HG02642 (cell line): Measurements from ENCODE around the gene ERVW-1.
"Not testable (repeated sequence)": the region's sequence is repeated elsewhere in the genome, so short reads cannot be mapped to it uniquely, and the experiment has no call there.

Source experiments
- ATAC-seq: cut with Tn5 transposase; IDR thresholded peaks from one replicate; pipeline ENCODE4 v1.9.1; 2021; ENCODE audit warnings: mild to moderate bottlenecking; ENCODE audit not compliant: unreplicated experiment, poor library complexity

Gene ERVW-1, protein sequence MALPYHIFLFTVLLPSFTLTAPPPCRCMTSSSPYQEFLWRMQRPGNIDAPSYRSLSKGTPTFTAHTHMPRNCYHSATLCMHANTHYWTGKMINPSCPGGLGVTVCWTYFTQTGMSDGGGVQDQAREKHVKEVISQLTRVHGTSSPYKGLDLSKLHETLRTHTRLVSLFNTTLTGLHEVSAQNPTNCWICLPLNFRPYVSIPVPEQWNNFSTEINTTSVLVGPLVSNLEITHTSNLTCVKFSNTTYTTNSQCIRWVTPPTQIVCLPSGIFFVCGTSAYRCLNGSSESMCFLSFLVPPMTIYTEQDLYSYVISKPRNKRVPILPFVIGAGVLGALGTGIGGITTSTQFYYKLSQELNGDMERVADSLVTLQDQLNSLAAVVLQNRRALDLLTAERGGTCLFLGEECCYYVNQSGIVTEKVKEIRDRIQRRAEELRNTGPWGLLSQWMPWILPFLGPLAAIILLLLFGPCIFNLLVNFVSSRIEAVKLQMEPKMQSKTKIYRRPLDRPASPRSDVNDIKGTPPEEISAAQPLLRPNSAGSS

GRCh38 chr7:92477681-92478080 is at the start of gene ERVW-1:
TSS of gene ERVW-1 (minus strand) at chr7:92477946. CDS start at chr7:92470381, 7,565 bp downstream.
- not testable (repeated sequence) for ATAC-seq

GRCh38 chr7:92523110-92523509 is 45.4 kb upstream of the ERVW-1 start:
- no peak for ATAC-seq

- no peak for ATAC-seq
These were observed 42.3 kb upstream of the ERVW-1 start for GRCh38 chr7:92520024-92520423.

- no peak for ATAC-seq
These were observed 39.9 kb upstream of the ERVW-1 start for GRCh38 chr7:92517631-92518030.

DNA sequence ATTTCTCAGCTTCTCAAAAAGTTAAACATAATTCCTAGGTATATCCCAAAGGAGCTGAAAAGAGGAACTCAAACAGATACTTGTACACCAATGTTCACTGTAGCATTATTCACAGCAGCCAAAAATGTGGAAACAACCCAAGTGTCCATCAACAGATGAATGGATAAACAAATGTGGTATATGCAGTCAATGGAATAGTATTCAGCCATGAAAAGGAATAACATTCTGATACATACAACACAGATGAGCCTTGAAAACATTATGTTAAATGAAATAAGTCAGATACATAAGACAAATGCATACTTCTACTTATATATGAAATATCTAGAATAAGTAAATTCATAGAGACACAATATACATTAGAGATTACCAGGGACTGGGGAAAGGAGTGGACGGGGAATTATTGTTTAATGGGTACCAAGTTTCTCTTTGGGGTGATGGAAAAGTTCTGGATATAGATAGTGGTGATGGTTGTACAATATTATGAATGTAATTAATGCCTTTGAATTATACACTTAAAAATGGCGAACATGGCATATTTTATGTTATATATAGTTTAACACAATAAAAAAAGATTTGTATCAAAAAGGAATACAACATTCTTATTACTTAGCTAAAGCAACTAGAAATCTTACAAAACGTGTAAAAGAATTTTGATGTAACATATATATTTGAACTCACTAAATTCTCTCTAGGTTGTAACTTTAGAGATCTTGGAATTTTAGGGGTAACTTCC is 35.6 kb upstream of the ERVW-1 start:
- ATAC-seq: no peak

DNA sequence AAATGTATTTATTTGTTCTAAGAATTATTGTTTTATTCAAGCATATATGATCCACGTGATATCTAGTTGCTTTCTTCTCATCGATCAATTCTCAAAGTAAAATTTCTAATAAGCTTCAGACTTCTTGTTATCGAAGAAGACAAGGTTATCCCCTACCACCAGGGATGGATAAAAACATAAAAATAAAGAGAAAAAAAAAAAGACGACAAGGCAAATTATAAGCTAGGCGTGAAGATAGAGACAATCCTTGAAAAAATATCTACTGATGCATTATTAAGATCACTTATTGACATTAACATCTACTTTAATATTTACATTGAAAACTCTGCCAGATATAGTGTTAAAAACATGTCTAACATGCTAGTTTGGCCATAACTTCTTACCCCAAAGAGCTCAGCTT is 31.2 kb upstream of the ERVW-1 start:
- no peak for ATAC-seq

- ATAC-seq: no peak
These were observed 28.6 kb upstream of the ERVW-1 start for GRCh38 chr7:92506363-92506762.

GRCh38 chr7:92504563-92504962 is 26.8 kb upstream of the ERVW-1 start:
- ATAC-seq: no peak

DNA sequence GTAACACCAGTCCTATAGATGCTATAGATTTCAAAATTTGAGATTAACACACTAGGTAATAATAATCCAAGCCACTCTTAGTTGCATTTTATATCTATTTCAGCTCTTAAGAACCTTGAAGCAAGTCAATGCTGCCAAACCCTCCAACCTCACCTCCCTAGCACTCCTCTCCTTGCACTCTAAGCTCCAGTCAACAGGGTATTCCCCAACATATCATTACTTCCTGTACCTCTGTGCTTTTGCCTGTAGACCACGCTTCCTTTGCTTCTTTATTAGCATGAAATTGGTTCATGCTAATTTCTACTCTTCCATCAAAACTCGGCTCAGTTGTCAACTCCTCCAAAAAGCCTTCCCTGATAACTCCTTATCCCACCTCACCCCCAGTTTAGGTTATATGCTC is 26.0 kb upstream of the ERVW-1 start:
- ATAC-seq: no peak

DNA sequence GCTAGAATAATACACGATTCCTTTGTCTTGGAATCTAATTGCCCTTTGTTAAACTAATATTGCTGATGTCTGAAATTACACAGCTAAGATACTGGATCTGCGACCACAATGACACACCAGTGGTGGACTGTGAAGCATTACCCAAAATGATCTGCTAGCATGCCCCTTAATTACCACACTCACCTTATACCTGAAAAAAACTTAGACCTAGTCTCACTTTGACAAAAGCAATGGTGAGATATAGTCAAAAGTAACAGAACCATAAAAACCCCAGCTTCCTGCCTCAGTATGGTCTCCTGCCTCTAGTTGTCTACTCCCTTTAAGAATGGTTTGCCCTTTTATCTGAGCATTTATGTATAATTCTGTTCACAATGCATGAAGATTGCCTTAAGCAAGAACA is 20.8 kb upstream of the ERVW-1 start:
- no peak for ATAC-seq

DNA sequence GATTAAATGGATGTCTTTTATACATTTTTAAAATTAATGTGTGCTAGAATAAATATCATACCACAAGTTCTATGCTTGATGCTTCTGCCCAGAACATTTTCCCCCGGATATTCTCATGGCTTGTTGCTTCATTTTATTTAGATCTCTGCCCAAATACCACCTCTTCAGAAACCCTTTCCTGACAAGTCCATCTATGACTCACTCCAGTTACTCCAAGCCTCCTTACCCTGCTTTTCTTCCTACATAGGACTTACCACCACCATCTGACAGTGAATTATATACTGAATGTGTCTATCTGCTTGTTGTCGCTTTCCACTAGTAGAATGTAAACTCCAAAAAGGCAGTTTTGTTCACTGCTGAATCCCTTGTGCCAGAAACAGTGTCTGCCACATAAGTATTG is 19.1 kb upstream of the ERVW-1 start:
- ATAC-seq: no peak

DNA sequence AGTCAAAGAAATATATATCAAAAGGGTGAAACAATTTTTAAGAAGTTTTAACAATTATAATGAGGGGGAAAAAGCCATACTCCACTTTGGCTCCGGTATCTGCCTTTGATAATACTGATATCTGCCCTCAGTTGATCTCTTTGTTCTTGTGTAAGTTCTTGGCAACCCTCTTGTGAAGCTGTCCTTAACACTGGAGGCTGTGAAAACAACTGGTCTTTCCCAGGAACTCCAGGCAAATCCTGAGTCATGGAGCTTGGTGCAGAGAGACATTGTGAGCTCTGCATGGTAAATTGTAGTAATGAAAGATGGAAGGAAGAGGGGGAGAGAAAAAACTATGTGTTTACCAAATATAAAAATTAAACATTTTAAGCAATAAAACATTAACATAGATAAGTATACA is 11.9 kb upstream of the ERVW-1 start:
- ATAC-seq: no peak

DNA sequence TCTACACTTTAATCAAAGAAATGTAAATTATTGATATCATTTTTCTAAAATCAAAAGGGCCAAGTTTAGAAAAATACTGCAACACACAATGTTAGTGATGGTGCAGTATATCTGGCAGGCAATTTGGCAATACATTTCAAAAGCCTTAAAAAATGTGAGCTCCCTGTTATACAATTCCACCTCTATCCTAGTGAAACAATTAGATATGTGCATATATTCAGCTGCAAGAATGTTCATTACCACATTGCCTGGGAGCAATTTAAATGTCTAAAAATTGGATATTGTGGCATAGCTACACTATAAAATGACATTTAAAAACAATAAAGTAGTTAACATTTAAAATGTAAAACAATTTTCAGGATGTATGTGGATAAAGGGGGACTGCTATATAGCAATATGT is 10.1 kb upstream of the ERVW-1 start:
- no peak for ATAC-seq

DNA sequence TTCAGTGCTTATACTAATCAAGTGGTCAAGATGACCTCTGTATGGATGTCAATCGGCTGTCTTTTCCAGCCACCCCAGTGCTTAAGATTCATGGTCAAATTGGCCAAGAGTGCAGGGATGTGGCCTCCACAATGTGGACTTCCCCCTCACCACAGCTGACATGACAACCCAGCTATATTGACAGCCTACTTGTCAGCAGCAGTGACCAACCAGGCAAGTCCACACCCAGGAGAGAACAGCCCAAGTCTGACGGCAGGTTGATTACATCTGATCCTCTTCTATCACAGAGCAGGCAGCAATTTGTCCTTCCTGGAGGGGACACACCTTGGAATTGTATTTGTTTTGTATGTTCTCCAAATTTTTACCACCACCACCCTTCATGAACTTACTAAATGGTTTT is 8.2 kb upstream of the ERVW-1 start:
- ATAC-seq: no peak

GRCh38 chr7:92485267-92485892 is 7.6 kb upstream of the ERVW-1 start:
- ATAC-seq: no peak

DNA sequence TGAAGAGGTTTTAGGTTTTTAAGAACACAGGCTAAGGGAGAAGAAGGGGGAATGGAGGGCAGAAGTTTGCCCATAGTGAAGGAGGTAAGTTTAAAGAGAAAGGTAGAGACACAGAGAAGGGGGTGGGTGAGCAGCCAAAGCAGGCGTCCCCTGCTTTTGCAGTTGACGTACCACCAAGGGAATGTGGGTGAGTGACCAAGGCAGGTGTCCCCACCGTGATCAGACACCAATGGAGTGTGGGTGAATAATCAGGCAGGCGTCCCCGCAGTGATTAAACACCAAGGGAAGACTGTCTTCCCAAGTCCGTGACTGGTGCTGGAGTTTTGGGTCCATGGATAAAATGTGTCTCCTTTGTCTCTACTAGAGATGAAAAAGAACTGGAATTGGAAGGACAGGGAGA is 6.5 kb upstream of the ERVW-1 start:
- ATAC-seq: not testable (repeated sequence)

DNA sequence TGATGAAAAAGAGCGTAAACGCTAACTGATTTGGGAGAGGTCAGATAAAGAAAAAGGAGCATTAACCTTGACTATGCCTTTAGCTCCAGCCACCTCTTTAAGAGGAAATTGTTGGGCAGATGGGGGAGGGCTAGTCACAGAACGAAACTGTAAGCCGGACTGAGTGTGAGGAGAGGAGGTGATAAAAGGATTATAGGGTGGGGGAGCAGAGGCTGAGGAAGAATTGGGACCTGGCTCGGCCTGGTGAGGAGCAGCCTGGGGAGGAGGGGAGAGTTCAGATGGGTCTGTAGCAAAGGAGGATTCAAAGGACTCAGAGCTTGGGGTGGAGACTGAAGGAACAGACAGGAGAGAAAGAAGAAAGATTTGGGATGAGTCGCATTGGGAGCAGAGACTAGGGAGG is 5.9 kb upstream of the ERVW-1 start:
- ATAC-seq: not testable (repeated sequence)

- ATAC-seq: not testable (repeated sequence)
These were observed 1.4 kb upstream of the ERVW-1 start for GRCh38 chr7:92479146-92479545.

- no peak for ATAC-seq
These were observed 965 bp upstream of the ERVW-1 start for GRCh38 chr7:92478711-92479110.

- ATAC-seq: no peak
These were observed 349 bp upstream of the ERVW-1 start for GRCh38 chr7:92478095-92478494.
